Gastroesophageal sphincter (tissue), 3 donors: ENCODE measurements around the gene FAM110D.

Source experiments
- CTCF ChIP-seq, 4 experiments: fragments of 200-600 bp in 2 of 4; fragments of 450-650 bp in 2 of 4; sonication (generic) in 1 of 4; IDR thresholded peaks; one replicate each; pipeline ENCODE4 v1.5.1; 2017 to 2019; ENCODE audit warnings: antibody characterized with exemption in 4 of 4, mild to moderate bottlenecking in 2 of 4, moderate library complexity in 2 of 4
- EP300 ChIP-seq: sonication (generic); formaldehyde crosslinking; IDR thresholded peaks from one replicate; pipeline ENCODE4 v1.6.1; 2017; ENCODE audit warnings: antibody characterized with exemption, mild to moderate bottlenecking
- POLR2A ChIP-seq, 2 donors: fragments of 450-650 bp; IDR thresholded peaks; one replicate each; pipeline ENCODE4 v1.6.1; 2017; ENCODE audit warnings: antibody characterized with exemption in 2 of 2, mild to moderate bottlenecking in 2 of 2, moderate library complexity in 1 of 2

- TF ChIP-seq CTCF (IDR thresholded peaks at IDR 0.05): no peak
- TF ChIP-seq POLR2A (IDR thresholded peaks at IDR 0.05): no peak
- no peak for TF ChIP-seq EP300
These were observed 6.3 kb downstream of the FAM110D start for GRCh38 chr1:26164861-26165842.
